Endothelial cell (in vitro differentiated cells): ENCODE data around the gene KRT80. TPM values are rescaled to one million over a fixed set of nuclear protein-coding genes. Genes with fewer than 3 reads are reported as not detected.
A peak's percentile ranks its signal among the peaks of the same experiment; 100 is the strongest.

Experiments
- DNase-seq: peaks from one replicate; pipeline ENCODE4 v3.0.0; 2021; ENCODE audit warnings: low spot score
- H3K27ac Mint-ChIP-seq: one replicate; pipeline ENCODE4 v1.8.0; 2021; ENCODE audit warnings: mixed read lengths, inconsistent platforms; ENCODE audit not compliant: unreplicated experiment
- H3K27me3 Mint-ChIP-seq: one replicate; pipeline ENCODE4 v1.8.0; 2021; ENCODE audit warnings: mild to moderate bottlenecking, moderate library complexity, mixed read lengths, inconsistent platforms; ENCODE audit not compliant: unreplicated experiment
- H3K36me3 Mint-ChIP-seq: one replicate; pipeline ENCODE4 v1.8.0; 2021; ENCODE audit warnings: mild to moderate bottlenecking, low read depth, mixed read lengths, inconsistent platforms; ENCODE audit not compliant: unreplicated experiment
- H3K4me1 Mint-ChIP-seq: one replicate; pipeline ENCODE4 v1.8.0; 2021; ENCODE audit warnings: mild to moderate bottlenecking, mixed read lengths, inconsistent platforms; ENCODE audit not compliant: unreplicated experiment
- H3K4me3 Mint-ChIP-seq: one replicate; pipeline ENCODE4 v1.8.0; 2021; ENCODE audit warnings: mild to moderate bottlenecking, mixed read lengths, inconsistent platforms; ENCODE audit not compliant: unreplicated experiment
- H3K9me3 Mint-ChIP-seq: one replicate; pipeline ENCODE4 v1.8.0; 2021; ENCODE audit warnings: mixed read lengths, inconsistent platforms; ENCODE audit not compliant: unreplicated experiment
- CTCF ChIP-seq: fragments of 200-600 bp; sonication (generic); IDR thresholded peaks from one replicate; pipeline ENCODE4 v1.5.0; 2021; ENCODE audit warnings: antibody characterized with exemption; ENCODE audit not compliant: unreplicated experiment
- total RNA-seq: library from RNA; stranded (reverse); fragmentation: NEBNext Ultra II Directional; extraction: Animal tissue kit (Norgen Biotek cat#: 25700); gene quantifications from one replicate; pipeline ENCODE4 v1.2.1, GENCODE V29; 2021; ENCODE audit not compliant: unreplicated experiment

KRT80 gene
- total RNA-seq, 1 donor from 2014 or later = 1.5 TPM

- no peak for DNase-seq
- H3K27ac Mint-ChIP-seq = no peak overlapping the region
- H3K27me3 Mint-ChIP-seq = peaks cover 14% of the 10 kb centered on the region
- no peaks in the 10 kb centered on the region for H3K9me3 Mint-ChIP-seq
- H3K4me3 Mint-ChIP-seq = no peak overlapping the region
- peaks cover 4% of the 10 kb centered on the region for H3K36me3 Mint-ChIP-seq
- peaks cover 34% of the 10 kb centered on the region for H3K4me1 Mint-ChIP-seq
- no peak for TF ChIP-seq CTCF
Observed at GRCh38 chr12:52200781-52201450, 9.1 kb upstream of the KRT80 start.

- no peak for DNase-seq
- TF ChIP-seq CTCF = no peak
Observed at GRCh38 chr12:52200086-52200780, 8.4 kb upstream of the KRT80 start.

GRCh38 chr12:52199294-52199919, 7.6 kb upstream of the KRT80 start:
- DNase-seq = no peak
- Mint-ChIP-seq H3K9me3 (no peaks in the 10 kb centered on the region), H3K4me3 (no peak overlapping the region), H3K36me3 (peaks cover 4% of the 10 kb centered on the region), H3K4me1 (peaks cover 44% of the 10 kb centered on the region), H3K27me3 (peaks cover 12% of the 10 kb centered on the region), H3K27ac (peak overlapping the region; percentile 76)
- no peak for TF ChIP-seq CTCF

More at GRCh38 chr12:52200086-52200780, 8.4 kb upstream of the KRT80 start:
- Mint-ChIP-seq H3K9me3 (no peaks in the 10 kb centered on the region), H3K36me3 (peaks cover 4% of the 10 kb centered on the region), H3K27me3 (peaks cover 12% of the 10 kb centered on the region), H3K4me3 (no peak overlapping the region), H3K4me1 (peaks cover 39% of the 10 kb centered on the region), H3K27ac (no peak overlapping the region)

- Mint-ChIP-seq H3K27ac (peak overlapping the region; percentile 76), H3K36me3 (peaks cover 4% of the 10 kb centered on the region), H3K9me3 (no peaks in the 10 kb centered on the region), H3K27me3 (peaks cover 12% of the 10 kb centered on the region), H3K4me1 (peaks cover 50% of the 10 kb centered on the region), H3K4me3 (no peak overlapping the region)
- DNase-seq = no peak
- no peak for TF ChIP-seq CTCF
Observed at GRCh38 chr12:52198454-52199215, 6.8 kb upstream of the KRT80 start.
